ENCODE measurements around the gene PTGDS.

DNA sequence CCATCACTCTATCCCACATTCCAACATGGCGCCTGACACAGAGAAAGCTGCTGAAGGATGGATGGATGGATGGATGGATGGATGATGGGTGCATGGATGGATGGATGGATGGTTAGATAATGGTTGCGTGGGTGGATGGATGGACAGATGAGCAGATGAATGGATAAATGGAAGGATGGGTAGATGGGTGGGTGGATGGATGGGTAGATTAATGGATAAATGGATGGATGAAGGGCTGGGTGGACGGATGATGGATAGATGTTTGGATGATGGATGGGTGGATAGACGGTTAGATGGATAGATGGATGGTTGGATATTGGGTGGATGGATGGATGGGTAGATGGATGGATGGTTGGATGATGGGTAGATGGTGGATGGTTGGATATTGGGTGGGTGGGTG lies 20.7 kb upstream of the PTGDS start:
- TF ChIP-seq, protein P1, sequence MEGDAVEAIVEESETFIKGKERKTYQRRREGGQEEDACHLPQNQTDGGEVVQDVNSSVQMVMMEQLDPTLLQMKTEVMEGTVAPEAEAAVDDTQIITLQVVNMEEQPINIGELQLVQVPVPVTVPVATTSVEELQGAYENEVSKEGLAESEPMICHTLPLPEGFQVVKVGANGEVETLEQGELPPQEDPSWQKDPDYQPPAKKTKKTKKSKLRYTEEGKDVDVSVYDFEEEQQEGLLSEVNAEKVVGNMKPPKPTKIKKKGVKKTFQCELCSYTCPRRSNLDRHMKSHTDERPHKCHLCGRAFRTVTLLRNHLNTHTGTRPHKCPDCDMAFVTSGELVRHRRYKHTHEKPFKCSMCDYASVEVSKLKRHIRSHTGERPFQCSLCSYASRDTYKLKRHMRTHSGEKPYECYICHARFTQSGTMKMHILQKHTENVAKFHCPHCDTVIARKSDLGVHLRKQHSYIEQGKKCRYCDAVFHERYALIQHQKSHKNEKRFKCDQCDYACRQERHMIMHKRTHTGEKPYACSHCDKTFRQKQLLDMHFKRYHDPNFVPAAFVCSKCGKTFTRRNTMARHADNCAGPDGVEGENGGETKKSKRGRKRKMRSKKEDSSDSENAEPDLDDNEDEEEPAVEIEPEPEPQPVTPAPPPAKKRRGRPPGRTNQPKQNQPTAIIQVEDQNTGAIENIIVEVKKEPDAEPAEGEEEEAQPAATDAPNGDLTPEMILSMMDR (IDR thresholded peaks at IDR 0.05), result no peak
- TF ChIP-seq EP300 (IDR thresholded peaks at IDR 0.05), result no peak
- no peak for TF ChIP-seq POLR2A (IDR thresholded peaks at IDR 0.05)
